Measurements from ENCODE around the gene GPATCH4. TPM values are rescaled to one million over a fixed set of nuclear protein-coding genes. Genes with fewer than 3 reads are reported as not detected.

The GPATCH4 gene
- total and polyA plus RNA-seq, 11 donors: 8.8 to 67.5 (median 15.5) TPM

DNA sequence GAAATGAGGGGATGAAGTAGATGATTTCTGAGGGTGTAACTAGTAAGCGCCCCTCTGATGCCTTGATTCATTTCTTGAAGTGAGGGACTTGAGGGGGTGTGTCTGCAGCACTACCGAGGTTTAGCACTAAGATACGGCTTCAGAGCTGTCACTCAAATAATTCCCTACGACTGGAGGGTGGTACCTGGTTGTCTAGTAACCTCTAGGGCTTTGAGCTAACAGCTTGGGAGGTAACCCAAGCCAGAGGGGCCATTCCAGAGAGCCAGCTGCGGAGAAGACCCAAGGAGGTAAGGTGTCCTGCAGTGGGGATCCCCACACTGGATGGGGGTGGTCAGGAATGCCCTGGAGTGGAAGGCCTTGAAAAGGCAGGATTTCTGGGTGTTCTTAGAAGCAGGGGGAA, 21.8 kb downstream of the GPATCH4 start, which contains the start of gene TTC24:
TTC24 (plus strand) TSS at position 252 of the 400 bp plus-strand sequence. CDS start 1,642 bp downstream, outside the sequence.
- no peak within 1 kb of the TSS for H3K27ac ChIP-seq
- no peaks in the 10 kb centered on the region for H3K36me3 ChIP-seq
- peaks cover 0 to 7% (median 0%) of the 10 kb centered on the region in 12 donors for H3K4me1 ChIP-seq
- no peak for DNase-seq
- H3K27me3 ChIP-seq: no peaks in the 10 kb centered on the region
- H3K9me3 ChIP-seq: no peaks in the 10 kb centered on the region
- intact Hi-C loops (cut with DNase I): loop anchor here in 1 of 10 donors (5.0 kb wide), 1 partner anchor 52 kb away; no protein-coding TSS in a partner anchor
- ATAC-seq: no peak
- WGBS, 4 donors: 75 to 80% (median 77%) methylated on average over 5 of the region's 5 CpGs
- no peak for TF ChIP-seq POLR2A (IDR thresholded peaks at IDR 0.05)
- TF ChIP-seq, protein P1, sequence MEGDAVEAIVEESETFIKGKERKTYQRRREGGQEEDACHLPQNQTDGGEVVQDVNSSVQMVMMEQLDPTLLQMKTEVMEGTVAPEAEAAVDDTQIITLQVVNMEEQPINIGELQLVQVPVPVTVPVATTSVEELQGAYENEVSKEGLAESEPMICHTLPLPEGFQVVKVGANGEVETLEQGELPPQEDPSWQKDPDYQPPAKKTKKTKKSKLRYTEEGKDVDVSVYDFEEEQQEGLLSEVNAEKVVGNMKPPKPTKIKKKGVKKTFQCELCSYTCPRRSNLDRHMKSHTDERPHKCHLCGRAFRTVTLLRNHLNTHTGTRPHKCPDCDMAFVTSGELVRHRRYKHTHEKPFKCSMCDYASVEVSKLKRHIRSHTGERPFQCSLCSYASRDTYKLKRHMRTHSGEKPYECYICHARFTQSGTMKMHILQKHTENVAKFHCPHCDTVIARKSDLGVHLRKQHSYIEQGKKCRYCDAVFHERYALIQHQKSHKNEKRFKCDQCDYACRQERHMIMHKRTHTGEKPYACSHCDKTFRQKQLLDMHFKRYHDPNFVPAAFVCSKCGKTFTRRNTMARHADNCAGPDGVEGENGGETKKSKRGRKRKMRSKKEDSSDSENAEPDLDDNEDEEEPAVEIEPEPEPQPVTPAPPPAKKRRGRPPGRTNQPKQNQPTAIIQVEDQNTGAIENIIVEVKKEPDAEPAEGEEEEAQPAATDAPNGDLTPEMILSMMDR (IDR thresholded peaks at IDR 0.05): no peak
- H3K4me3 ChIP-seq: no peak within 1 kb of the TSS

DNA sequence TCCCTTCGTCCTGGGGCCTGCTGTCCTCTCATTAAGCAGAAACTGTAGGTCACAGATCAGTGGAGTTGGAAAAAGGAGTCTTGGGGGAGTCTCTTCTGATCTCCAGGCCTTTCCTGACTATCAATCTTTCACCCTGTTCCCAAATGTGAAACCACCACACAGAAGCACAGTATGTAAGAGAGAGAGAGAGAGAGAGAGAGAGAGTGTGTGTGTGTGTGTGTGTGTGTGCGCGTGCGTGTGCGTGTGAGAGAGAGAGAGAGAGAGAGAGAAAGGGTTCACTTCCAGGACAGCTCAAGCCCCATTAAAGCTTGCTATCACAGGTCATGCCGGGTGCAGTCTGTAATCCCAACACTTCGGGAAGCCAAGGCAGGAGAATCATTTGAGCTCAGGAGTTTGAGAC, 23.2 kb downstream of the GPATCH4 start:
- ATAC-seq: no peak
- H3K4me3 ChIP-seq: no peak overlapping the region
- H3K4me1 ChIP-seq: no peaks in the 10 kb centered on the region
- no peak overlapping the region for H3K27ac ChIP-seq
- 48 to 55% (median 51%) methylated on average over 7 of the region's 7 CpGs for WGBS, 4 donors
- DNase-seq: no peak
- no peaks in the 10 kb centered on the region for H3K9me3 ChIP-seq
- no peaks in the 10 kb centered on the region for H3K36me3 ChIP-seq
- peaks cover 0 to 1% (median 0%) of the 10 kb centered on the region in 9 donors for H3K27me3 ChIP-seq
- intact Hi-C loops (cut with DNase I): loop anchor here in 1 of 10 donors (5.0 kb wide), 1 partner anchor 51 kb away; no protein-coding TSS in a partner anchor
- TF ChIP-seq POLR2A (IDR thresholded peaks at IDR 0.05): no peak
- TF ChIP-seq, protein P1 (IDR thresholded peaks at IDR 0.05): no peak

DNA sequence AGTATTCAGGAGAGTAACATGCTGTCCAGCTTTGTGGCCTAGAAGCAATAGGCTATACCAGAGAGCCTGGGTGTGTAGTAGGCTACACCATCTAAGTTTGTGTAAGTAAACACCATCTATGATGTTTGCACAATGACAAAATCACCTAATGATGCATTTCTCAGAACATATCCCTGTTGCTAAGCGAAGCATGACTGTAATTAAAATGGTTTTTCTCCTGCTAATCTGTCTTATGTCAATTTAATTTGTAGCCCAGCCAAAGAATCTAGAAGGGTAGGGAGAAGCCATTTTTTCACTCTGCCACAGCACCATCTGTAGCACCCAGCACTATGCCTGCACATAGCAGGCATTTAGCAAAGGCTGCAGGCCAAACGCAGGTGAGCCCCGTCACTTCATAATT, 23.7 kb downstream of the GPATCH4 start:
- 92 to 100% (median 94%) methylated on average over 3 of the region's 3 CpGs for WGBS, 4 donors
- intact Hi-C loops (cut with DNase I): loop anchor here in 1 of 10 donors (5.0 kb wide), 1 partner anchor 50 kb away; no protein-coding TSS in a partner anchor

DNA sequence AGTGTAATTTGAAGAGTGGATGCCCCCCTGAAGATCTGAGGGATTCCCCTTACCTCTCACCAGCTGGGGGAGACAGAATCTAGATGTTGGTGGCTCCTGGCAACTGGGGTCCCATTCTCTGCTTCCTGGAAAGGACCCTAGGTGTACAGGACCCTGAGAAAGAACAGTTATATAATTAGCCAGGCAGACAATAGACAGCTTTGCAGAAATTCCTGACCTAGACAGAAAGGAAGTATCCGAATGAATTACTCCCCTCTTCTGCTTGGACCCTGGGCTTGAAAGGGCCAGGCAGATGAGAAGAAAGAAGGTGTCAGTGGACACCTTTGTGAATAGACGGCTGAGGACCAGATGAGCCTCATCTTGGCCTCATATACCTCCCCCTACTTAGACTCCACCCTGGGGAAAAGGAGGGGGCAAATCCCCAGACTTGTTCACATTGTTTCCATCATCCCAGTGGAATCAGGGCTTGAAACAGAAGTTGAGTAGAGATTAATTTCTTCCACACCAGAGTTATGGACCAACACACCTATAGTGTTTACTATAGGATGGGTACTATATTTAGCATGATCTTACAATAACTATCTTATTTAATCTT, 27.1 kb downstream of the GPATCH4 start:
- intact Hi-C loops (cut with DNase I): no loop called here
- TF ChIP-seq POLR2A (IDR thresholded peaks at IDR 0.05): no peak
- TF ChIP-seq, protein P1 (IDR thresholded peaks at IDR 0.05): no peak
- 49 to 57% (median 52%) methylated on average over 2 of the region's 2 CpGs for WGBS, 4 donors
- H3K9me3 ChIP-seq: no peaks in the 10 kb centered on the region
- peaks cover 0 to 22% (median 10%) of the 10 kb centered on the region in 12 donors for H3K4me1 ChIP-seq
- DNase-seq (no peak), ATAC-seq (no peak)
- H3K27ac ChIP-seq: no peak overlapping the region
- H3K27me3 ChIP-seq: peaks cover 0 to 2% (median 0%) of the 10 kb centered on the region in 9 donors
- no peak overlapping the region for H3K4me3 ChIP-seq
- H3K36me3 ChIP-seq: no peaks in the 10 kb centered on the region

More for the DNA sequence above, 23.7 kb downstream of the GPATCH4 start:
- Histone ChIP-seq H3K9me3 (no peaks in the 10 kb centered on the region), H3K4me3 (no peak overlapping the region), H3K36me3 (no peaks in the 10 kb centered on the region), H3K4me1 (peaks cover 0 to 3% (median under 1%) of the 10 kb centered on the region in 12 donors), H3K27me3 (peaks cover 0 to 2% (median 0%) of the 10 kb centered on the region in 9 donors), H3K27ac (no peak overlapping the region)
- TF ChIP-seq, protein P1 (IDR thresholded peaks at IDR 0.05): no peak
- TF ChIP-seq POLR2A (IDR thresholded peaks at IDR 0.05): no peak
- no peak for DNase-seq
- ATAC-seq: no peak

All from heart left ventricle (tissue), 16 donors.